Endodermal cell (in vitro differentiated cells): ENCODE results near the gene TRAIP. TPM values are rescaled to one million over a fixed set of nuclear protein-coding genes. Genes with fewer than 3 reads are reported as not detected.

Experiments
- DNase-seq: peaks from one replicate; pipeline ENCODE4 v3.0.0-alpha.2; 2017
- H3K27ac ChIP-seq: 2 replicates; pipeline ENCODE4 v1.5.1; 2013; ENCODE audit warnings: mild to moderate bottlenecking, low read depth, low read length, moderate library complexity
- H3K27me3 ChIP-seq: 2 replicates; pipeline ENCODE4 v1.6.1; 2013; ENCODE audit warnings: mild to moderate bottlenecking, low read length, moderate library complexity; ENCODE audit not compliant: insufficient read depth, control insufficient read depth, poor library complexity, severe bottlenecking
- H3K36me3 ChIP-seq: 2 replicates; pipeline ENCODE4 v1.7.0; 2013; ENCODE audit warnings: mild to moderate bottlenecking, low read length, moderate library complexity; ENCODE audit not compliant: control insufficient read depth, insufficient read depth
- H3K4me1 ChIP-seq: one replicate; pipeline ENCODE4 v1.7.0; 2013; ENCODE audit warnings: low read length; ENCODE audit not compliant: control insufficient read depth, insufficient read depth
- H3K4me3 ChIP-seq: 2 replicates; pipeline ENCODE4 v1.5.1; 2013; ENCODE audit warnings: mild to moderate bottlenecking, low read length, moderate library complexity
- H3K9ac ChIP-seq: 2 replicates; pipeline ENCODE4 v1.6.1; 2013; ENCODE audit warnings: mild to moderate bottlenecking, low read length, moderate library complexity; ENCODE audit not compliant: poor library complexity, severe bottlenecking; ENCODE audit errors: extremely low read depth
- H3K9me3 ChIP-seq: 2 replicates; pipeline ENCODE4 v1.6.1; 2013; ENCODE audit warnings: mild to moderate bottlenecking, low read length, moderate library complexity; ENCODE audit not compliant: control insufficient read depth
- H3K27ac Mint-ChIP-seq: 2 replicates; pipeline ENCODE4 v1.8.0; 2020; ENCODE audit warnings: mixed read lengths
- H3K27me3 Mint-ChIP-seq: 2 replicates; pipeline ENCODE4 v1.8.0; 2021; ENCODE audit warnings: mild to moderate bottlenecking, mixed read lengths; ENCODE audit not compliant: insufficient read depth
- H3K36me3 Mint-ChIP-seq: 2 replicates; pipeline ENCODE4 v1.8.0; 2020; ENCODE audit warnings: low read depth, mixed read lengths
- H3K4me1 Mint-ChIP-seq: 2 replicates; pipeline ENCODE4 v1.8.0; 2020; ENCODE audit warnings: mixed read lengths
- H3K4me3 Mint-ChIP-seq: 2 replicates; pipeline ENCODE4 v1.8.0; 2020; ENCODE audit warnings: mild to moderate bottlenecking, moderate library complexity, mixed read lengths
- H3K9me3 Mint-ChIP-seq: 2 replicates; pipeline ENCODE4 v1.8.0; 2020; ENCODE audit warnings: mild to moderate bottlenecking, mixed read lengths
- CTCF ChIP-seq: fragments of 200-600 bp; sonication (generic); conservative IDR thresholded peaks from 2 replicates; pipeline ENCODE4 v1.5.0; 2021; ENCODE audit warnings: antibody characterized with exemption, mild to moderate bottlenecking
- WGBS, 2 experiments: methylation state at CpG; one replicate each; pipeline versions ENCODE4 v1.1.5 to v1.1.7; 2013; ENCODE audit warnings: missing lambda C conversion rate in 2 of 2, mixed read lengths in 1 of 2; ENCODE audit not compliant: insufficient coverage in 1 of 2, insufficient read length in 1 of 2; 5-methylcytosine and 5-hydroxymethylcytosine counted together
- total RNA-seq, 2 donors: library from RNA; stranded (reverse); fragmentation: NEBNext Ultra II Directional in 1 of 2; extraction: Animal tissue kit (Norgen Biotek cat#: 25700) in 1 of 2; gene quantifications; 2 replicates in 1 of 2; 3 replicates in 1 of 2; pipeline ENCODE4 v1.2.1, GENCODE V29; 2021

TRAIP gene
- total RNA-seq, 2 donors from 2014 or later = 22.3 to 32.8 TPM

GRCh38 chr3:49876567-49876966, 20.2 kb upstream of the TRAIP start:
- H3K27ac ChIP-seq = no peak overlapping the region
- peaks cover 8% of the 10 kb centered on the region for H3K4me1 Mint-ChIP-seq
- no peak overlapping the region for H3K4me3 ChIP-seq
- no peaks in the 10 kb centered on the region for H3K9me3 Mint-ChIP-seq
- peaks cover 10% of the 10 kb centered on the region for H3K4me1 ChIP-seq
- no peak for DNase-seq
- TF ChIP-seq CTCF = no peak
- no peaks in the 10 kb centered on the region for H3K36me3 Mint-ChIP-seq
- H3K27ac Mint-ChIP-seq = no peak overlapping the region
- H3K9ac ChIP-seq = no peak overlapping the region
- WGBS, 2 experiments = 87 to 90% methylated on average over 4 to 5 of the region's 5 CpGs
- H3K36me3 ChIP-seq = no peaks in the 10 kb centered on the region
- H3K9me3 ChIP-seq = no peaks in the 10 kb centered on the region
- peaks cover 13% of the 10 kb centered on the region for H3K27me3 Mint-ChIP-seq
- peaks cover 1% of the 10 kb centered on the region for H3K27me3 ChIP-seq
- H3K4me3 Mint-ChIP-seq = no peak overlapping the region

DNA sequence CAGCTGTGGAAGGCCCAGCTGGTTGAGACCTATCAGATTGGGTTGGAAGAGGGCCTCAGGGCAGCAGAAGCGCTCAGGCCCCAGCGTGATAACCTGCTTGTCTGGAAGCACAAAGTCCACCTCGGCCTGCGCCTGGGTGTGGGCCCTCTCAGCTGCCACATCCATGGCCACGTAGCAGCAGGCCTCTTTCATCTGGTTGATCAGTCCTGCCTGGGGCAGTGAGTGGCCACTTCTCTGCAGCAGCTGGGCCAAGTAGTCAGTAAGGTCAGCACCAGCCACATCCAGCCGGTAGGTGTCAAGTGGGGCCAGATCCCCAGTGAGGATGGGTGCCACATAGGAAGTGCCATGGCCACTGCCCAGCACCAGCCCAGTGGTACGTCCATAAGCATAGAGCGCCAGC, 17.3 kb upstream of the TRAIP start:
- no peaks in the 10 kb centered on the region for H3K9me3 ChIP-seq
- Mint-ChIP-seq H3K27me3 (peaks cover 38% of the 10 kb centered on the region), H3K4me1 (no peaks in the 10 kb centered on the region), H3K36me3 (no peaks in the 10 kb centered on the region), H3K4me3 (no peak overlapping the region), H3K9me3 (no peaks in the 10 kb centered on the region), H3K27ac (no peak overlapping the region)
- no peak overlapping the region for H3K4me3 ChIP-seq
- H3K27me3 ChIP-seq = peaks cover 31% of the 10 kb centered on the region
- 89 to 91% methylated on average over 3 to 8 of the region's 8 CpGs for WGBS, 2 experiments
- no peak for DNase-seq
- no peak overlapping the region for H3K9ac ChIP-seq
- H3K27ac ChIP-seq = no peak overlapping the region
- H3K36me3 ChIP-seq = no peaks in the 10 kb centered on the region
- no peak for TF ChIP-seq CTCF
- no peaks in the 10 kb centered on the region for H3K4me1 ChIP-seq

- WGBS, 2 experiments = 85 to 89% methylated on average over 2 to 4 of the region's 4 CpGs
- Mint-ChIP-seq H3K27me3 (peaks cover 46% of the 10 kb centered on the region), H3K36me3 (no peaks in the 10 kb centered on the region)
Observed at GRCh38 chr3:49872801-49873281, 16.5 kb upstream of the TRAIP start.

More at GRCh38 chr3:49872801-49873281, 16.5 kb upstream of the TRAIP start:
- Histone ChIP-seq H3K36me3 (no peaks in the 10 kb centered on the region), H3K4me1 (no peaks in the 10 kb centered on the region), H3K27ac (no peak overlapping the region), H3K9me3 (no peaks in the 10 kb centered on the region), H3K4me3 (no peak overlapping the region), H3K9ac (no peak overlapping the region), H3K27me3 (peaks cover 39% of the 10 kb centered on the region)
- TF ChIP-seq CTCF = no peak
- H3K4me1 Mint-ChIP-seq = no peaks in the 10 kb centered on the region
- H3K4me3 Mint-ChIP-seq = no peak overlapping the region
- no peaks in the 10 kb centered on the region for H3K9me3 Mint-ChIP-seq
- DNase-seq = no peak
- H3K27ac Mint-ChIP-seq = no peak overlapping the region
